ENCODE results near the gene ERRFI1. TPM values are rescaled to one million over a fixed set of nuclear protein-coding genes. Genes with fewer than 3 reads are reported as not detected.

The ERRFI1 gene
- total RNA-seq, 1 experiment from 2014 or later = 44.6 TPM

GRCh38 chr1:8016210-8016894, 9.8 kb downstream of the ERRFI1 start:
- ATAC-seq (no peak), DNase-seq (ENCODE audit: low spot score) (no peak)
- ChIA-PET CTCF (interaction anchor here (0.6 to 6.8 kb wide), 35 partner anchors 9 to 833 kb away, joined by 3 to 271 read pairs (median 4); partner anchors contain the start of genes ERRFI1 and SLC45A1), POLR2A (interaction anchor here (0.7 kb wide), 1 partner anchor 285 kb away, joined by 4 read pairs; no protein-coding TSS in a partner anchor)
- Mint-ChIP-seq H3K4me3 (peak overlapping the region; percentile 26), H3K4me1 (peaks cover 64% of the 10 kb centered on the region), H3K36me3 (peaks cover 29% of the 10 kb centered on the region), H3K9me3 (no peaks in the 10 kb centered on the region), H3K27ac (peak overlapping the region; percentile 76), H3K27me3 (ENCODE audit: low read depth) (no peaks in the 10 kb centered on the region)
- TF ChIP-seq, protein P1, sequence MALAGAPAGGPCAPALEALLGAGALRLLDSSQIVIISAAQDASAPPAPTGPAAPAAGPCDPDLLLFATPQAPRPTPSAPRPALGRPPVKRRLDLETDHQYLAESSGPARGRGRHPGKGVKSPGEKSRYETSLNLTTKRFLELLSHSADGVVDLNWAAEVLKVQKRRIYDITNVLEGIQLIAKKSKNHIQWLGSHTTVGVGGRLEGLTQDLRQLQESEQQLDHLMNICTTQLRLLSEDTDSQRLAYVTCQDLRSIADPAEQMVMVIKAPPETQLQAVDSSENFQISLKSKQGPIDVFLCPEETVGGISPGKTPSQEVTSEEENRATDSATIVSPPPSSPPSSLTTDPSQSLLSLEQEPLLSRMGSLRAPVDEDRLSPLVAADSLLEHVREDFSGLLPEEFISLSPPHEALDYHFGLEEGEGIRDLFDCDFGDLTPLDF (CRISPR knock-in tag; IDR thresholded peaks at IDR 0.05) = no peak
- TF ChIP-seq TEAD4 (CRISPR knock-in tag; IDR thresholded peaks at IDR 0.05) = no peak
- no peak for TF ChIP-seq MLX (CRISPR knock-in tag; IDR thresholded peaks at IDR 0.05)
- TF ChIP-seq TP53 (CRISPR knock-in tag; IDR thresholded peaks at IDR 0.05) = no peak
- no peak for TF ChIP-seq ZNF423 (CRISPR knock-in tag; IDR thresholded peaks at IDR 0.05)
- TF ChIP-seq, protein P2, sequence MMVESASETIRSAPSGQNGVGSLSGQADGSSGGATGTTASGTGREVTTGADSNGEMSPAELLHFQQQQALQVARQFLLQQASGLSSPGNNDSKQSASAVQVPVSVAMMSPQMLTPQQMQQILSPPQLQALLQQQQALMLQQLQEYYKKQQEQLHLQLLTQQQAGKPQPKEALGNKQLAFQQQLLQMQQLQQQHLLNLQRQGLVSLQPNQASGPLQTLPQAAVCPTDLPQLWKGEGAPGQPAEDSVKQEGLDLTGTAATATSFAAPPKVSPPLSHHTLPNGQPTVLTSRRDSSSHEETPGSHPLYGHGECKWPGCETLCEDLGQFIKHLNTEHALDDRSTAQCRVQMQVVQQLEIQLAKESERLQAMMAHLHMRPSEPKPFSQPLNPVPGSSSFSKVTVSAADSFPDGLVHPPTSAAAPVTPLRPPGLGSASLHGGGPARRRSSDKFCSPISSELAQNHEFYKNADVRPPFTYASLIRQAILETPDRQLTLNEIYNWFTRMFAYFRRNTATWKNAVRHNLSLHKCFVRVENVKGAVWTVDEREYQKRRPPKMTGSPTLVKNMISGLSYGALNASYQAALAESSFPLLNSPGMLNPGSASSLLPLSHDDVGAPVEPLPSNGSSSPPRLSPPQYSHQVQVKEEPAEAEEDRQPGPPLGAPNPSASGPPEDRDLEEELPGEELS (CRISPR knock-in tag; IDR thresholded peaks at IDR 0.05) = no peak
- TF ChIP-seq KAT7 (CRISPR knock-in tag; IDR thresholded peaks at IDR 0.05; ENCODE audit: borderline replicate concordance) = no peak
- no peak for TF ChIP-seq NFYB (CRISPR knock-in tag; conservative IDR thresholded peaks at IDR 0.05; ENCODE audit: low read depth)
- TF ChIP-seq HMGXB4 (CRISPR knock-in tag; IDR thresholded peaks at IDR 0.05) = no peak
- TF ChIP-seq MYBL2 (CRISPR knock-in tag; IDR thresholded peaks at IDR 0.05) = no peak
- no peak for TF ChIP-seq FOXJ3 (CRISPR knock-in tag; IDR thresholded peaks at IDR 0.05; ENCODE audit: borderline replicate concordance)
- TF ChIP-seq OVOL2 (CRISPR knock-in tag; IDR thresholded peaks at IDR 0.05; ENCODE audit: borderline replicate concordance) = no peak
- no peak for TF ChIP-seq AFF4 (CRISPR knock-in tag; IDR thresholded peaks at IDR 0.05; ENCODE audit: borderline replicate concordance)

DNA sequence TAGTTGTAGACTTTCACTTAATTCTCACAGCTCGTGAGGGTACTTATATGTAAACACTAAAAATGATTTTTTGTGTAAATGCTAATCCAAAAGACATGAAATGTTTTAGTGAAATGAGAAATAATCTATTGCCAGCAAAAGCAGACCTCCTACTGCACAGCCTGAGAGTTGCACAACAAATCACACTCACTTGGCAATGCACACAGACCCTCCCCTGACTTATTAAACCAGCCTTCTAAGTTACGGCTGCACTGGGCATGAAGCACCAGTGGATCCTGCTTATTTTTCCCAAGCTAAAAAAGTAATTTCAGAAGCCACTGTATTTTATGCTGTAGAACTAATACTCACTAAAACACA, 10.3 kb downstream of the ERRFI1 start:
- POLR2A ChIA-PET = interaction anchor here (1.3 to 1.5 kb wide), 2 partner anchors 11 to 298 kb away, joined by 3 to 7 read pairs; partner anchors contain the start of gene ERRFI1
- no peaks in the 10 kb centered on the region for H3K9me3 Mint-ChIP-seq
- no peak overlapping the region; the same call in 1 of the 2 replicates for H3K27ac Mint-ChIP-seq
- ATAC-seq = no peak
- CTCF ChIA-PET = interaction anchor here (0.8 to 6.8 kb wide), 45 partner anchors 8 to 833 kb away, joined by 3 to 271 read pairs (median 5); partner anchors contain the start of genes ERRFI1 and SLC45A1
- DNase-seq (ENCODE audit: low spot score) = no peak
- peaks cover 59% of the 10 kb centered on the region for H3K4me1 Mint-ChIP-seq
- TF ChIP-seq NR2C2 (CRISPR knock-in tag; IDR thresholded peaks at IDR 0.05) (no peak), HMGXB4 (CRISPR knock-in tag; IDR thresholded peaks at IDR 0.05) (no peak), SMAD3 (CRISPR knock-in tag; IDR thresholded peaks at IDR 0.05; ENCODE audit: borderline replicate concordance) (no peak), HMGA2 (CRISPR knock-in tag; IDR thresholded peaks at IDR 0.05) (no peak)
- TF ChIP-seq, protein P3, sequence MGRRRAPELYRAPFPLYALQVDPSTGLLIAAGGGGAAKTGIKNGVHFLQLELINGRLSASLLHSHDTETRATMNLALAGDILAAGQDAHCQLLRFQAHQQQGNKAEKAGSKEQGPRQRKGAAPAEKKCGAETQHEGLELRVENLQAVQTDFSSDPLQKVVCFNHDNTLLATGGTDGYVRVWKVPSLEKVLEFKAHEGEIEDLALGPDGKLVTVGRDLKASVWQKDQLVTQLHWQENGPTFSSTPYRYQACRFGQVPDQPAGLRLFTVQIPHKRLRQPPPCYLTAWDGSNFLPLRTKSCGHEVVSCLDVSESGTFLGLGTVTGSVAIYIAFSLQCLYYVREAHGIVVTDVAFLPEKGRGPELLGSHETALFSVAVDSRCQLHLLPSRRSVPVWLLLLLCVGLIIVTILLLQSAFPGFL (CRISPR knock-in tag; IDR thresholded peaks at IDR 0.05; ENCODE audit: borderline replicate concordance) = no peak
- TF ChIP-seq, protein P4, sequence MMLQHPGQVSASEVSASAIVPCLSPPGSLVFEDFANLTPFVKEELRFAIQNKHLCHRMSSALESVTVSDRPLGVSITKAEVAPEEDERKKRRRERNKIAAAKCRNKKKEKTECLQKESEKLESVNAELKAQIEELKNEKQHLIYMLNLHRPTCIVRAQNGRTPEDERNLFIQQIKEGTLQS (CRISPR knock-in tag; conservative IDR thresholded peaks at IDR 0.05) = no peak
- H3K27me3 Mint-ChIP-seq (ENCODE audit: low read depth) = no peaks in the 10 kb centered on the region
- peaks cover 34% of the 10 kb centered on the region for H3K36me3 Mint-ChIP-seq
- H3K4me3 Mint-ChIP-seq = no peak overlapping the region

Measured in WTC11 (cell line).